Testis (tissue), 3 donors: ENCODE results near the gene FOXK1. TPM values are rescaled to one million over a fixed set of nuclear protein-coding genes. Genes with fewer than 3 reads are reported as not detected.

Experiments
- DNase-seq: peaks from one replicate; pipeline ENCODE4 v3.0.0-alpha.2; 2019
- H3K27ac ChIP-seq, 2 donors: fragments of 200-600 bp; sonication (generic); one replicate each; pipeline ENCODE4 v1.5.1; 2019
- H3K27me3 ChIP-seq: fragments of 200-600 bp; sonication (generic); one replicate; pipeline ENCODE4 v1.5.1; 2019
- H3K36me3 ChIP-seq: fragments of 200-600 bp; sonication (generic); one replicate; pipeline ENCODE4 v1.5.1; 2017; ENCODE audit warnings: low read depth; ENCODE audit errors: missing control alignments
- H3K4me1 ChIP-seq: fragments of 200-600 bp; sonication (generic); one replicate; pipeline ENCODE4 v1.5.1; 2019
- H3K4me3 ChIP-seq, 2 donors: fragments of 200-600 bp; sonication (generic); one replicate each; pipeline ENCODE4 v1.5.1; 2017 to 2019
- H3K9me3 ChIP-seq: fragments of 200-600 bp; sonication (generic); one replicate; pipeline ENCODE4 v1.5.1; 2017
- CTCF ChIP-seq, 3 experiments: fragments of 450-650 bp in 2 of 3; fragments of 200-600 bp in 1 of 3; sonication (generic) in 1 of 3; IDR thresholded peaks; one replicate each; pipeline ENCODE4 v1.5.1; 2016 to 2019; ENCODE audit warnings: antibody characterized with exemption in 3 of 3, mild to moderate bottlenecking in 2 of 3, moderate library complexity in 1 of 3
- POLR2A ChIP-seq: fragments of 450-650 bp; IDR thresholded peaks from one replicate; pipeline ENCODE4 v1.6.1; 2017; ENCODE audit warnings: antibody characterized with exemption, mild to moderate bottlenecking, moderate library complexity
- WGBS, 2 donors: methylation state at CpG; one replicate each; pipeline ENCODE4 v1.1.5; 2018; 5-methylcytosine and 5-hydroxymethylcytosine counted together
- intact Hi-C: fragments of 100-400 bp; cut with DNase I; formaldehyde crosslinking; loops from one replicate; pipeline ENCODE4 v1.15.1; 2023; ENCODE audit warnings: low total_unique reads
- polyA plus RNA-seq: library from polyadenylated mRNA; stranded (reverse); fragments of 350-450 nt; fragmentation: Illumina TruSeq; extraction: RNeasy Lipid Tissue Mini Kit (QIAGEN cat#74804); gene quantifications from one replicate; pipeline ENCODE4 v1.2.3, GENCODE V29; 2014; ENCODE audit warnings: low read depth, low replicate concordance; ENCODE audit not compliant: insufficient read depth
- total RNA-seq, 2 donors: library from RNA; depleted of rRNA; stranded (reverse); fragments of >200 nt; gene quantifications; one replicate each; pipeline ENCODE4 v1.2.3, GENCODE V29; 2016

Gene FOXK1
- total and polyA plus RNA-seq, 3 donors from 2014 or later = 21.9 to 65.2 (median 56.7) TPM

GRCh38 chr7:4789194-4790077 is 107.3 kb downstream of the FOXK1 start:
- DNase-seq = no peak
- intact Hi-C loops = loop anchor here (10.0 kb wide), 1 partner anchor 295 kb away; no protein-coding TSS in a partner anchor
- no peaks in the 10 kb centered on the region for H3K36me3 ChIP-seq

GRCh38 chr7:4790078-4790465 is 108.0 kb downstream of the FOXK1 start:
- H3K9me3 ChIP-seq = no peaks in the 10 kb centered on the region
- WGBS, 2 donors = 76 to 78% methylated on average over 7 to 9 of the region's 9 CpGs
- intact Hi-C loops = loop anchor here (10.0 kb wide), 1 partner anchor 295 kb away; no protein-coding TSS in a partner anchor

More at GRCh38 chr7:4789194-4790077, 107.3 kb downstream of the FOXK1 start:
- 92 to 97% methylated on average over 5 to 26 of the region's 26 CpGs for WGBS, 2 donors
- H3K4me3 ChIP-seq = no peak overlapping the region
- no peaks in the 10 kb centered on the region for H3K27me3 ChIP-seq
- H3K4me1 ChIP-seq = peaks cover 7% of the 10 kb centered on the region
- TF ChIP-seq POLR2A (no peak), CTCF (IDR thresholded peaks at IDR 0.05) (no peak)
- H3K9me3 ChIP-seq = no peaks in the 10 kb centered on the region
- H3K27ac ChIP-seq = no peak overlapping the region

GRCh38 chr7:4790516-4790991 is 108.5 kb downstream of the FOXK1 start:
- no peak overlapping the region for H3K27ac ChIP-seq
- no peaks in the 10 kb centered on the region for H3K27me3 ChIP-seq
- no peaks in the 10 kb centered on the region for H3K9me3 ChIP-seq
- intact Hi-C loops = loop anchor here (10.0 kb wide), 1 partner anchor 294 kb away; no protein-coding TSS in a partner anchor
- TF ChIP-seq POLR2A = no peak
- TF ChIP-seq CTCF (IDR thresholded peaks at IDR 0.05) = no peak
- no peaks in the 10 kb centered on the region for H3K36me3 ChIP-seq
- peaks cover 7% of the 10 kb centered on the region for H3K4me1 ChIP-seq
- H3K4me3 ChIP-seq = no peak overlapping the region
- DNase-seq = no peak
- WGBS, 2 donors = 86 to 94% methylated on average over 10 to 22 of the region's 24 CpGs

More at GRCh38 chr7:4790078-4790465, 108.0 kb downstream of the FOXK1 start:
- no peak overlapping the region for H3K4me3 ChIP-seq
- DNase-seq = no peak
- no peak overlapping the region for H3K27ac ChIP-seq
- TF ChIP-seq CTCF (IDR thresholded peaks at IDR 0.05) (no peak), POLR2A (no peak)
- no peaks in the 10 kb centered on the region for H3K36me3 ChIP-seq
- peaks cover 7% of the 10 kb centered on the region for H3K4me1 ChIP-seq
- H3K27me3 ChIP-seq = no peaks in the 10 kb centered on the region

GRCh38 chr7:4791101-4791737 is 109.1 kb downstream of the FOXK1 start:
- H3K27ac ChIP-seq = no peak overlapping the region
- TF ChIP-seq POLR2A (no peak), CTCF (IDR thresholded peaks at IDR 0.05) (no peak)
- intact Hi-C loops = loop anchor here (10.0 kb wide), 1 partner anchor 294 kb away; no protein-coding TSS in a partner anchor

More at GRCh38 chr7:4791101-4791737, 109.1 kb downstream of the FOXK1 start:
- Histone ChIP-seq H3K36me3 (no peaks in the 10 kb centered on the region), H3K4me3 (no peak overlapping the region), H3K9me3 (no peaks in the 10 kb centered on the region), H3K27me3 (no peaks in the 10 kb centered on the region), H3K4me1 (peaks cover 7% of the 10 kb centered on the region)
- 88 to 91% methylated on average over 19 to 25 of the region's 25 CpGs for WGBS, 2 donors
- no peak for DNase-seq
